Measurements from ENCODE around the gene BLVRB. TPM values are rescaled to one million over a fixed set of nuclear protein-coding genes. Genes with fewer than 3 reads are reported as not detected.
A peak's percentile ranks its signal among the peaks of the same experiment; 100 is the strongest.

BLVRB gene
- total RNA-seq, 1 donor from 2014 or later = 32.2 TPM

DNA sequence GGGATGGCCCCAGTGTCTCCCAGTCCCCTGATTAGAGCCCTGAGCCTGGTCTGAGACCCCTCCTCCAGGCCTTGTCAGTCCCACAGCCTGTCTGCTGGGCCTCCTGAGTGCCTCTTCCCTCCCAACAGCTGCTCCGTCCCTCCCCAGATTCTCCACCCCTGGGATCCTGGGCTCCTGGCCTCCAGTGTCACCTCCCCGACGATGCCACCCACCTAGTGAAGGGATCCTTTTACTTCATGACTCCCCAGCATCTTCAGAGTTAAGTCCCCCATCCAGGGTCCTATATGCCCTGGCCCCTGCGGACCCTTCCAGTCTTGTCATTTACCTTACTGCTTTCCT is 47.9 kb downstream of the BLVRB start:
- no peak overlapping the region for H3K27ac Mint-ChIP-seq
- no peaks in the 10 kb centered on the region for H3K36me3 Mint-ChIP-seq
- H3K9me3 Mint-ChIP-seq = no peaks in the 10 kb centered on the region
- no peak overlapping the region for H3K4me3 Mint-ChIP-seq
- H3K4me1 Mint-ChIP-seq (ENCODE audit: unreplicated experiment) = peaks cover 22% of the 10 kb centered on the region
- H3K27me3 Mint-ChIP-seq = no peaks in the 10 kb centered on the region
- TF ChIP-seq, protein P1, sequence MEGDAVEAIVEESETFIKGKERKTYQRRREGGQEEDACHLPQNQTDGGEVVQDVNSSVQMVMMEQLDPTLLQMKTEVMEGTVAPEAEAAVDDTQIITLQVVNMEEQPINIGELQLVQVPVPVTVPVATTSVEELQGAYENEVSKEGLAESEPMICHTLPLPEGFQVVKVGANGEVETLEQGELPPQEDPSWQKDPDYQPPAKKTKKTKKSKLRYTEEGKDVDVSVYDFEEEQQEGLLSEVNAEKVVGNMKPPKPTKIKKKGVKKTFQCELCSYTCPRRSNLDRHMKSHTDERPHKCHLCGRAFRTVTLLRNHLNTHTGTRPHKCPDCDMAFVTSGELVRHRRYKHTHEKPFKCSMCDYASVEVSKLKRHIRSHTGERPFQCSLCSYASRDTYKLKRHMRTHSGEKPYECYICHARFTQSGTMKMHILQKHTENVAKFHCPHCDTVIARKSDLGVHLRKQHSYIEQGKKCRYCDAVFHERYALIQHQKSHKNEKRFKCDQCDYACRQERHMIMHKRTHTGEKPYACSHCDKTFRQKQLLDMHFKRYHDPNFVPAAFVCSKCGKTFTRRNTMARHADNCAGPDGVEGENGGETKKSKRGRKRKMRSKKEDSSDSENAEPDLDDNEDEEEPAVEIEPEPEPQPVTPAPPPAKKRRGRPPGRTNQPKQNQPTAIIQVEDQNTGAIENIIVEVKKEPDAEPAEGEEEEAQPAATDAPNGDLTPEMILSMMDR (conservative IDR thresholded peaks at IDR 0.05) = no peak
- no peak for DNase-seq (ENCODE audit: extremely low spot score, unreplicated experiment)

DNA sequence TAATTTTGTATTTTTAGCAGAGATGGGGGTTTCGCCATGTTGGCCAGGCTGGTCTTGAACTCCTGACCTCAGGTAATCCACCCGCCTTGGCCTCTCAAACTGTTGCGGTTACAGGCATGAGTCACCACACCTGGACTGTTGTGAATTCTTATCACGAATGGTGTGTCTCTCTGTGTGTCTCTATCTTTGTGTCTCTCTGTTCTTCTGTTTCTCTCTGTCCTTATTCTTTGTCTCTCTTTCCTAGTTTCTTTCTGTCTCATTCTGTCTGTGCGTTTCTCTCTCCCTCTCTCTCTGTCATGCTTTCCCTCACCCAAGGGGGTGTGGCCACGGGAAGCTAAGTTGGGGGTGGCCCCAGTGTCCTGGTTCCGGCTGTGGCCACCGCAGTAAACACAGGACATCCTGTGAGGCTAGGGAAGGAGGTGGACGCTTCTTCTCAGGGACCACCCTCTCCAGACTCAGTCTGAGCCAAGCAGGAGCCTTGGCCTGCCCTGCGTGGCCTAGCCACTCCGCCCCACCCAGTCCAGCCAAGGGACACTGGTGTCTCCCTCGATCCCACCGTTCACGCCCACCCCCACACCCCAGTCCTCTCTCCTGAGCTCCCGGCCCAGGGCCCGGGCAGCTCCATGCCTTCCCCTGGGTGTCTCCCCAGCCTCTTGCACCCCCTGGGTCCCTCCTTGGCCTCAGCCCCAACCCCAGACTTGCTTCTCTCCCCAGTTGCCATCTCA is 48.5 kb downstream of the BLVRB start:
- Mint-ChIP-seq H3K4me3 (no peak overlapping the region), H3K9me3 (no peaks in the 10 kb centered on the region), H3K27me3 (no peaks in the 10 kb centered on the region), H3K36me3 (no peaks in the 10 kb centered on the region), H3K27ac (peak overlapping the region; percentile 33), H3K4me1 (ENCODE audit: unreplicated experiment) (peaks cover 18% of the 10 kb centered on the region)
- no peak for DNase-seq (ENCODE audit: extremely low spot score, unreplicated experiment)
- TF ChIP-seq, protein P1 (conservative IDR thresholded peaks at IDR 0.05) = no peak

DNA sequence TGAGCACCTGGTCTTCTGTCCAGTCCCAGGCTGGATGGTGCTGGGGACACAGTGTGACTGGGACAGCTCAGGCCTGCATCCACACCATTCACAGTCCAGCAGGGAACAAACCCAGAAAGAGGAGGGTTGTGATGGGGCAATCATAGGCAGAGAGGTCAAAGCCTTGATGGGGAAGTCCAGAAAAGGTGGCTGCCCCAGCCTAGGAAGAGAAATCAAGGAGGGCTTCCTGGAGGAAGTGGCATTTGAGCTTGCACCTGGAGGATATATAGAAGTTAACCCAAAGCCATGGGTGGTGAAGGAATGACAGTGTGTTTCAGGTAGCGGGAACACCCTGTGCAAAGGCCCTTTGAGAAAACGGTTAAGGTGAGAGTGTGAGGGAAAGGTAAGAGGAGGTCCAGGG is 49.8 kb downstream of the BLVRB start:
- Mint-ChIP-seq H3K4me3 (no peak overlapping the region), H3K27me3 (no peaks in the 10 kb centered on the region), H3K36me3 (no peaks in the 10 kb centered on the region), H3K27ac (peak overlapping the region; percentile 18), H3K9me3 (no peaks in the 10 kb centered on the region), H3K4me1 (ENCODE audit: unreplicated experiment) (peaks cover 17% of the 10 kb centered on the region)
- no peak for DNase-seq (ENCODE audit: extremely low spot score, unreplicated experiment)
- TF ChIP-seq, protein P1 (conservative IDR thresholded peaks at IDR 0.05) = no peak

DNA sequence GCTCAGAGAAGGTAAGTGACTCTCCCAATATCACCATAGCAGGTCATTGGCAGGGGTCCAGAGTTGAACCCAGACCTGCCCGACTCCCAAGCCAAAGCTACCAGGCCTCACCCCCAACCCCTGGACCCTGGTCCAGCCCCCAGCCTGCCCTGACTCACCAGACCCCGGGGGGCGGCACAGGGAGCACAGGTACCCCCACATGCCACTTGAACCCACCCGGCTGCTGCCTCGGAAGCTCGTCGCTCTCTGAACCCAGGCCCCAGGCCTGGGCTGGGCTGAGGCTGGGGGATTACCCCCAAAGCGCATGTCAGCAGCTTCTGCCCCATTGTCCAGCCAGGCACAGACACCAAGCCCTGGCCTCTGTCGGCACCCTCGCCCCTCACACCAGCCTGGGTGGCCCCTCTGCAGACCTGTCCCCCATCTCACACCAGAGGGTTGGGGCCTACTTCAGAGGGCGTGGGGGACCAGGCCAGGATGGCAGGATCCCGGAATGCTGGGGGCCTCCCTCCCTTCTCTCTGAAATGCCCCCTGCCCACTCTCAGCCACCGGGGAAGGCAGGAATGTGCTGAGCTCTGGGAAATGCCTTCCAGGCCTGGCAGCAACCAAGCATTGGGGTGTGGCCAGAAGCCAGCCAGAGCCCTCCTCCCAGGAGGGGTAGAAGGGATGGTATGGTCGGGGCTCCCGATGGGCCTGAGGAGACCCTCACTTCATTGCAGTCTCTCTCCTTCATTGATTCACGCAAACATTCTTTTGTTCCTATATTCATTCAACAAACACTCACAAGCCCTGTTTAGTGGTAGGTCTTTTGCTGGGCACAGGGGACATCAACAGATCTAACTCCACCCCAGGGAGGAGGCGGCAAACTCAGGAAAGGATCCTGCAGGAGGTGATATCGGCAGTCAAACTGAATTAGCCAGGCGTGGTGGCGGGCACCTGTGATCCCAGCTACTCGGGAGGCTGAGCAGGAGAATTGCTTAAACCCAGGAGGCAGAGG is 50.7 kb downstream of the BLVRB start:
- Mint-ChIP-seq H3K36me3 (no peaks in the 10 kb centered on the region), H3K27me3 (no peaks in the 10 kb centered on the region), H3K27ac (peak overlapping the region; percentile 56), H3K9me3 (no peaks in the 10 kb centered on the region), H3K4me3 (peak overlapping the region; percentile 11), H3K4me1 (ENCODE audit: unreplicated experiment) (peaks cover 17% of the 10 kb centered on the region)
- DNase-seq (ENCODE audit: extremely low spot score, unreplicated experiment) = no peak
- TF ChIP-seq, protein P1 (conservative IDR thresholded peaks at IDR 0.05) = no peak

DNA sequence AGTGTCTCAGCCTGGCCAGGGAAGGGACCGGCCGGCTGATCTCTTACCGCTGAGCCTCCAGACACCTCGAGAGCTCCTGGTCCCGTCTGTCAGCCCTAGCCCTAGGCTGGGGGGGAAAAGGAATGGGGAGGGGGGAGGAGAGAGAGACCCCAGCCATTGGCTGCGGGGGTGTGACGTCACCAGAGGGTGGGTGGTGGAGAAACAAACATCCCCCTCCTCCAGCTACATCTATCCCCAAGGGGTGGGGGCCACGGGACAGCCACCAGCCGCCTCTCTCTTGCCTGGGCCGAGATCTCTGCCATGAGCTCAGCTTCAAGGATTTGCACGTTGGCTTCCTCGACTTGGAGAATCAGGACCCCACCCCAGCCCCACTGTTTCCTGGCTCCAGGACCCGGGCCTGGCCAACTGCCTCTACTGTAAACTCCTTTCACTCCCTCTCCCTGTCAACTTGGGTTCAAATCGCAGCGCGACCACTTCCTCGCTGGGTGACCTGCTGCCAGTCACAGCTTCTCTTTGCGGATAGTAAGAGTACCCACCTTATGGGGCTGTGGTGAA is 52.2 kb downstream of the BLVRB start, which contains the start of gene PRX:
Gene PRX (minus strand): TSS at position 88 of the 555 bp plus-strand sequence. CDS start 5,446 bp downstream, outside the sequence.
- Mint-ChIP-seq H3K4me1 (ENCODE audit: unreplicated experiment) (peaks cover 14% of the 10 kb centered on the region), H3K27ac (peak within 1 kb of the TSS; percentile 56), H3K36me3 (no peaks in the 10 kb centered on the region), H3K27me3 (no peaks in the 10 kb centered on the region), H3K9me3 (no peaks in the 10 kb centered on the region), H3K4me3 (no peak within 1 kb of the TSS)
- DNase-seq (ENCODE audit: extremely low spot score, unreplicated experiment) = no peak
- TF ChIP-seq, protein P1 (conservative IDR thresholded peaks at IDR 0.05) = no peak
